GM18868 (cell line): Measurements from ENCODE around the gene VPS13D.
"Not testable (repeated sequence)": the region's sequence is repeated elsewhere in the genome, so short reads cannot be mapped to it uniquely, and the experiment has no call there.

Experiments
- ATAC-seq: cut with Tn5 transposase; IDR thresholded peaks from one replicate; pipeline ENCODE4 v1.9.1; 2021; ENCODE audit warnings: mild to moderate bottlenecking, moderate library complexity; ENCODE audit not compliant: unreplicated experiment

VPS13D gene

GRCh38 chr1:12444329-12444841, 214.6 kb downstream of the VPS13D start:
- ATAC-seq, result no peak

GRCh38 chr1:12445257-12445656, 215.4 kb downstream of the VPS13D start:
- no peak for ATAC-seq

- ATAC-seq, result no peak
Observed at GRCh38 chr1:12446593-12446992, 216.8 kb downstream of the VPS13D start.

GRCh38 chr1:12447307-12447706, 217.5 kb downstream of the VPS13D start:
- no peak for ATAC-seq

GRCh38 chr1:12447849-12448312, 218.1 kb downstream of the VPS13D start:
- no peak for ATAC-seq

GRCh38 chr1:12448746-12449177, 218.9 kb downstream of the VPS13D start:
- ATAC-seq, result no peak

GRCh38 chr1:12450090-12450755, 220.4 kb downstream of the VPS13D start:
- no peak for ATAC-seq

GRCh38 chr1:12450756-12451559, 221.1 kb downstream of the VPS13D start:
- ATAC-seq, result no peak

- no peak for ATAC-seq
Observed at GRCh38 chr1:12451560-12451900, 221.7 kb downstream of the VPS13D start.

- no peak for ATAC-seq
Observed at GRCh38 chr1:12452262-12452661, 222.4 kb downstream of the VPS13D start.

GRCh38 chr1:12453400-12454343, 223.8 kb downstream of the VPS13D start:
- ATAC-seq, result no peak

GRCh38 chr1:12454406-12455391, 224.9 kb downstream of the VPS13D start:
- ATAC-seq, result no peak

GRCh38 chr1:12456081-12456480, 226.3 kb downstream of the VPS13D start:
- ATAC-seq, result not testable (repeated sequence)

- no peak for ATAC-seq
Observed at GRCh38 chr1:12456979-12457378, 227.1 kb downstream of the VPS13D start.

GRCh38 chr1:12457771-12458170, 227.9 kb downstream of the VPS13D start:
- no peak for ATAC-seq

GRCh38 chr1:12458571-12458970, 228.7 kb downstream of the VPS13D start:
- no peak for ATAC-seq

- no peak for ATAC-seq
Observed at GRCh38 chr1:12460121-12460520, 230.3 kb downstream of the VPS13D start.

- no peak for ATAC-seq
Observed at GRCh38 chr1:12460911-12461621, 231.2 kb downstream of the VPS13D start.

GRCh38 chr1:12461754-12462153, 231.9 kb downstream of the VPS13D start:
- no peak for ATAC-seq
